Ovary (tissue), 9 donors: ENCODE measurements around the gene C8B. TPM values are rescaled to one million over a fixed set of nuclear protein-coding genes. Genes with fewer than 3 reads are reported as not detected.

Experiments
- DNase-seq, 5 donors: peaks; one replicate each; pipeline ENCODE4 v3.0.0-alpha.2; 2019 to 2020
- H3K27ac ChIP-seq, 2 donors: fragments of 200-600 bp; one replicate each; pipeline versions ENCODE4 v1.5.1 to v1.8.0; 2019 to 2022
- H3K27me3 ChIP-seq: fragments of 200-600 bp; one replicate; pipeline ENCODE4 v1.8.0; 2022
- H3K36me3 ChIP-seq: fragments of 200-600 bp; sonication (generic); one replicate; pipeline ENCODE4 v1.5.1; 2019
- H3K4me1 ChIP-seq: one replicate; pipeline ENCODE4 v1.8.1; 2013; ENCODE audit warnings: mild to moderate bottlenecking, moderate library complexity; ENCODE audit not compliant: insufficient read depth
- H3K4me3 ChIP-seq: fragments of 200-600 bp; sonication (generic); one replicate; pipeline ENCODE4 v1.5.1; 2017
- H3K9me3 ChIP-seq, 2 donors: fragments of 200-600 bp in 1 of 2; sonication (generic) in 1 of 2; one replicate each; pipeline versions ENCODE4 v1.5.1 to v1.8.1; 2013 to 2019; ENCODE audit warnings: mild to moderate bottlenecking in 1 of 2, moderate library complexity in 1 of 2
- EP300 ChIP-seq: sonication (generic); formaldehyde crosslinking; IDR thresholded peaks from one replicate; pipeline ENCODE4 v1.6.1; 2017; ENCODE audit warnings: antibody characterized with exemption
- POLR2A ChIP-seq: fragments of 450-650 bp; IDR thresholded peaks from one replicate; pipeline ENCODE4 v1.6.1; 2017; ENCODE audit warnings: antibody characterized with exemption, mild to moderate bottlenecking, moderate library complexity
- WGBS, 3 donors: extraction: QIAGEN DNeasy Blood & Tissue Kit in 1 of 3; methylation state at CpG; one replicate each; pipeline versions ENCODE4 v1.1.5 to v1.1.7; 2013 to 2017; 5-methylcytosine and 5-hydroxymethylcytosine counted together
- intact Hi-C, 4 donors: fragments of 100-400 bp; cut with DNase I; formaldehyde crosslinking; loops; one replicate each; pipeline versions ENCODE4 v1.11.0 to v1.15.1; 2022 to 2023
- polyA plus RNA-seq, 2 donors: library from polyadenylated mRNA; stranded (reverse); fragments of 200-250 nt in 1 of 2; fragments of 350-450 nt in 1 of 2; fragmentation: Illumina TruSeq in 1 of 2; extraction: RNeasy Lipid Tissue Mini Kit (QIAGEN cat#74804) in 1 of 2; gene quantifications; one replicate each; pipeline ENCODE4 v1.2.3, GENCODE V29; 2013 to 2014
- total RNA-seq, 7 donors: library from RNA; depleted of rRNA in 2 of 7; stranded (reverse); fragments of >200 nt in 2 of 7; fragmentation: NEBNext Ultra II Directional in 3 of 7; extraction: Animal tissue kit (Norgen Biotek cat#: 25700) in 3 of 7; gene quantifications; one replicate each; pipeline versions ENCODE4 v1.1.0 to v1.2.4, GENCODE V29; 2016 to 2023
- TF ChIP-seq, protein P1 (sequence below), 3 donors: fragments of 450-650 bp in 2 of 3; fragments of 200-600 bp in 1 of 3; IDR thresholded peaks; one replicate each; pipeline versions ENCODE4 v1.5.1 to v1.8.0; 2016 to 2022; ENCODE audit warnings: antibody characterized with exemption in 3 of 3, mild to moderate bottlenecking in 1 of 3
- donor health status: DM: no; HTN: no; CAD: no; lungs with moderate emphysema.
- donor health status: DM: no; HTN: no; CAD: no.
- donor health status: Bipolar disorder and iron deficiency.
- donor health status: DM: yes; HTN: yes; CAD: no.
- donor health status: DM: no; HTN: no; CAD: no.
- donor health status: DM: yes; HTN: yes; CAD: no.

Gene C8B
- total and polyA plus RNA-seq, 9 donors = 0.13 TPM; not detected in 8

GRCh38 chr1:56952501-56952900 lies 13.3 kb downstream of the C8B start:
- no peaks in the 10 kb centered on the region for H3K27me3 ChIP-seq
- no peak overlapping the region for H3K27ac ChIP-seq
- no peak for DNase-seq
- H3K9me3 ChIP-seq = no peaks in the 10 kb centered on the region
- no peak overlapping the region for H3K4me3 ChIP-seq
- intact Hi-C loops = no loop called here
- no peaks in the 10 kb centered on the region for H3K4me1 ChIP-seq
- TF ChIP-seq EP300 = no peak
- no peak for TF ChIP-seq POLR2A
- TF ChIP-seq, protein P1, sequence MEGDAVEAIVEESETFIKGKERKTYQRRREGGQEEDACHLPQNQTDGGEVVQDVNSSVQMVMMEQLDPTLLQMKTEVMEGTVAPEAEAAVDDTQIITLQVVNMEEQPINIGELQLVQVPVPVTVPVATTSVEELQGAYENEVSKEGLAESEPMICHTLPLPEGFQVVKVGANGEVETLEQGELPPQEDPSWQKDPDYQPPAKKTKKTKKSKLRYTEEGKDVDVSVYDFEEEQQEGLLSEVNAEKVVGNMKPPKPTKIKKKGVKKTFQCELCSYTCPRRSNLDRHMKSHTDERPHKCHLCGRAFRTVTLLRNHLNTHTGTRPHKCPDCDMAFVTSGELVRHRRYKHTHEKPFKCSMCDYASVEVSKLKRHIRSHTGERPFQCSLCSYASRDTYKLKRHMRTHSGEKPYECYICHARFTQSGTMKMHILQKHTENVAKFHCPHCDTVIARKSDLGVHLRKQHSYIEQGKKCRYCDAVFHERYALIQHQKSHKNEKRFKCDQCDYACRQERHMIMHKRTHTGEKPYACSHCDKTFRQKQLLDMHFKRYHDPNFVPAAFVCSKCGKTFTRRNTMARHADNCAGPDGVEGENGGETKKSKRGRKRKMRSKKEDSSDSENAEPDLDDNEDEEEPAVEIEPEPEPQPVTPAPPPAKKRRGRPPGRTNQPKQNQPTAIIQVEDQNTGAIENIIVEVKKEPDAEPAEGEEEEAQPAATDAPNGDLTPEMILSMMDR (IDR thresholded peaks at IDR 0.05) = no peak
- 80 to 84% (median 83%) methylated on average over 8 of the region's 8 CpGs for WGBS, 3 donors
- H3K36me3 ChIP-seq = no peaks in the 10 kb centered on the region

DNA sequence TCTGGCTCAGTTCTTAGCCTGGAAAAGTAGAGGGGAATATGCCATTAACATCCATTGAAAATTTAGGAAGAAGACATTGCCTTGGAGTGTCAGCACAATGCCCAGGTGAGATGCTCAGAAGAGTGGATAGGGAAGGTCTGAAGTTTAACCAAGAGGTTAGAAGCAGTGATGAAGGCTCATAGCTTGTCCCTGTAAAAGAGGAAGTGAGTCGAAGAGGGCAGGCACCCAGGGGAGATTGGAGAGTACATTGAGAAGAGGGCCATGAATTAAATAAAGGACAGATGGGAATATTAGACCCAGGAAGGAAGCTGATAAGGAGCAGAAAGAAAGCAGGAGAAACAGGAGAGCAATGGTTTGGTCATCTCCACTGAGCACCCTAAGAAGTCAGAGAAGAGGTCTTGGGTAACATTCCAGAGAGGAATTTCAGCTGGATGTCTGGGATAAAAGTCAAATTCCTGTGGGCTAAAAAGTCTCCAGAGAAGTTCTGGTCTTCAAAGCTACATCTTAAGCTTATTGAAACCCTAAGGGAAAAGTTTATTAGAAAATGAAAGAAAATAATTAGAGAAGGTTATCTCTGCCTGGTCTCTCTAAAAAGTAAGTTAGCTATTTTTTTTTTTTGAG lies 17.3 kb downstream of the C8B start:
- H3K4me3 ChIP-seq = no peak overlapping the region
- TF ChIP-seq, protein P1 (IDR thresholded peaks at IDR 0.05) = no peak
- TF ChIP-seq POLR2A (no peak), EP300 (no peak)
- no peaks in the 10 kb centered on the region for H3K4me1 ChIP-seq
- no peak overlapping the region for H3K27ac ChIP-seq
- no peaks in the 10 kb centered on the region for H3K36me3 ChIP-seq
- H3K27me3 ChIP-seq = no peaks in the 10 kb centered on the region
- 70 to 73% (median 71%) methylated on average over 1 of the region's 1 CpG for WGBS, 3 donors
- no peaks in the 10 kb centered on the region for H3K9me3 ChIP-seq
- no peak for DNase-seq
- intact Hi-C loops = no loop called here

DNA sequence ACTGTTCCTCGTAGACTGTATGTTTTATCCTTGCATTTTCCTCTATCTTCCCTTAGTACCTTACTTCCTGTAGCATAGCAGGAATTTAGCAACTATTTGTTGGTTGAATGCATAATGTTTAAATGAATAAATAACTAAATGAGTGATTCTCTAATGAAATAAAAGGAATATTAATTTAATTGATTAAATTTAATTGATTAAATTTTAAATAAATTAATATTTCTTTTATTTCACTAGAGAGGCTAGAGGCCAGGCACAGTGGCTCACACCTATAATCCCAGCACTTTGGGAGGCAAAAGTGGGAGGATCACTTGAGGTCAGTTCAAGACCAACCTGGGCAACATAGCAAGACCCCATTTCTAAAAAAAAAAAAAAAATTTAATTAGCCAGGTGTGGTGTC lies 25.8 kb downstream of the C8B start:
- TF ChIP-seq, protein P1 (IDR thresholded peaks at IDR 0.05) = no peak
- TF ChIP-seq EP300 (no peak), POLR2A (no peak)
- Histone ChIP-seq H3K27ac (no peak overlapping the region), H3K27me3 (no peaks in the 10 kb centered on the region), H3K4me3 (no peak overlapping the region), H3K4me1 (no peaks in the 10 kb centered on the region), H3K9me3 (no peaks in the 10 kb centered on the region), H3K36me3 (no peaks in the 10 kb centered on the region)
- WGBS, 3 donors = 43 to 98% (median 91%) methylated on average over 1 of the region's 1 CpG
- intact Hi-C loops = no loop called here
- DNase-seq = no peak

GRCh38 chr1:56939209-56939608 lies 26.6 kb downstream of the C8B start:
- TF ChIP-seq POLR2A (no peak), EP300 (no peak)
- TF ChIP-seq, protein P1 (IDR thresholded peaks at IDR 0.05) = no peak
- Histone ChIP-seq H3K27me3 (no peaks in the 10 kb centered on the region), H3K4me3 (no peak overlapping the region), H3K36me3 (no peaks in the 10 kb centered on the region), H3K9me3 (no peaks in the 10 kb centered on the region), H3K4me1 (no peaks in the 10 kb centered on the region), H3K27ac (no peak overlapping the region)
- DNase-seq = no peak
- 84 to 94% (median 86%) methylated on average over 2 of the region's 2 CpGs for WGBS, 3 donors
- intact Hi-C loops = no loop called here
